Spleen (tissue), 11 donors: ENCODE data around the gene EVL. TPM values are rescaled to one million over a fixed set of nuclear protein-coding genes. Genes with fewer than 3 reads are reported as not detected.

Experiments used
- DNase-seq: peaks from one replicate; pipeline ENCODE4 v3.0.0-alpha.2; 2020
- H3K27ac ChIP-seq, 8 donors: fragments of 200-600 bp; sonication (generic) in 7 of 8; 1 replicate in 4 of 8; 2 replicates in 4 of 8; pipeline versions ENCODE4 v1.5.0 to v1.8.0; 2016 to 2021; ENCODE audit warnings: inconsistent platforms in 4 of 8, mild to moderate bottlenecking in 4 of 8, moderate library complexity in 1 of 8
- H3K27me3 ChIP-seq, 7 donors: fragments of 200-600 bp; sonication (generic) in 6 of 7; replicated peaks in 1 of 7; 1 replicate in 4 of 7; 2 replicates in 3 of 7; pipeline versions ENCODE4 v1.5.0 to v1.8.0; 2016 to 2021; ENCODE audit warnings: inconsistent platforms in 3 of 7, mild to moderate bottlenecking in 1 of 7
- H3K36me3 ChIP-seq, 6 donors: fragments of 200-600 bp; sonication (generic) in 5 of 6; 1 replicate in 4 of 6; 2 replicates in 2 of 6; pipeline versions ENCODE4 v1.5.0 to v1.8.0; 2016 to 2021; ENCODE audit warnings: inconsistent platforms in 2 of 6
- H3K4me1 ChIP-seq, 6 donors: fragments of 200-600 bp; sonication (generic) in 5 of 6; 1 replicate in 3 of 6; 2 replicates in 3 of 6; pipeline versions ENCODE4 v1.5.0 to v1.8.0; 2016 to 2021; ENCODE audit warnings: inconsistent platforms in 3 of 6
- H3K4me3 ChIP-seq, 8 donors: fragments of 200-600 bp; sonication (generic) in 7 of 8; 1 replicate in 4 of 8; 2 replicates in 4 of 8; pipeline versions ENCODE4 v1.5.0 to v1.8.0; 2016 to 2021; ENCODE audit warnings: inconsistent platforms in 4 of 8, mild to moderate bottlenecking in 4 of 8, moderate library complexity in 2 of 8
- H3K9me3 ChIP-seq, 8 donors: fragments of 200-600 bp; sonication (generic) in 7 of 8; 1 replicate in 4 of 8; 2 replicates in 4 of 8; pipeline versions ENCODE4 v1.5.0 to v1.8.0; 2016 to 2021; ENCODE audit warnings: inconsistent platforms in 4 of 8
- POLR2A ChIP-seq, 3 donors: fragments of 450-650 bp; IDR thresholded peaks; one replicate each; pipeline ENCODE4 v1.5.1; 2017; ENCODE audit warnings: antibody characterized with exemption in 3 of 3, mild to moderate bottlenecking in 1 of 3
- POLR2AphosphoS5 ChIP-seq, 3 donors: sonication (generic); formaldehyde crosslinking; IDR thresholded peaks; one replicate each; pipeline ENCODE4 v1.5.1; 2017; ENCODE audit warnings: antibody characterized with exemption in 3 of 3
- WGBS, 5 donors: extraction: QIAGEN DNeasy Blood & Tissue Kit in 3 of 5; methylation state at CpG; one replicate each; pipeline versions ENCODE4 v1.1.5 to v1.1.7; 2013 to 2018; 5-methylcytosine and 5-hydroxymethylcytosine counted together
- intact Hi-C: fragments of 100-400 bp; cut with DNase I; formaldehyde crosslinking; loops from one replicate; pipeline ENCODE4 v1.15.0; 2023; ENCODE audit warnings: low total_unique reads
- polyA plus RNA-seq, 3 donors: library from polyadenylated mRNA; stranded (reverse); fragments of 200-250 nt; gene quantifications; one replicate each; pipeline ENCODE4 v1.2.1, GENCODE V29; 2013
- total RNA-seq, 7 donors: library from RNA; depleted of rRNA in 3 of 7; stranded (reverse); fragments of >200 nt in 3 of 7; fragmentation: NEBNext Ultra II Directional in 4 of 7; extraction: Animal tissue kit (Norgen Biotek cat#: 25700) in 4 of 7; gene quantifications; one replicate each; pipeline versions ENCODE4 v1.1.0 to v1.2.1, GENCODE V29; 2016 to 2021
- TF ChIP-seq, protein P1 (sequence below), 11 experiments: fragments of 200-600 bp in 7 of 11; fragments of 450-650 bp in 4 of 11; sonication (generic) in 4 of 11; IDR thresholded peaks in 8 of 11; conservative IDR thresholded peaks in 3 of 11; 1 replicate in 7 of 11; 2 replicates in 4 of 11; pipeline versions ENCODE4 v1.4.0 to v1.8.0; 2016 to 2021; ENCODE audit warnings: antibody characterized with exemption in 11 of 11, inconsistent platforms in 4 of 11, mild to moderate bottlenecking in 1 of 11
- donor health status: healthy with polysubstance abuse.
- donor health status: DM: no; HTN: no; CAD: no; lungs with moderate emphysema.
- donor health status: DM: no; HTN: no; CAD: no.
- donor health status: Bipolar disorder and iron deficiency.
- donor health status: healthy.
- donor health status: DM: no; HTN: no; CAD: no.
- donor health status: DM: yes; HTN: yes; CAD: no.

EVL gene
- total and polyA plus RNA-seq, 10 donors: 169 to 336 (median 271) TPM

DNA sequence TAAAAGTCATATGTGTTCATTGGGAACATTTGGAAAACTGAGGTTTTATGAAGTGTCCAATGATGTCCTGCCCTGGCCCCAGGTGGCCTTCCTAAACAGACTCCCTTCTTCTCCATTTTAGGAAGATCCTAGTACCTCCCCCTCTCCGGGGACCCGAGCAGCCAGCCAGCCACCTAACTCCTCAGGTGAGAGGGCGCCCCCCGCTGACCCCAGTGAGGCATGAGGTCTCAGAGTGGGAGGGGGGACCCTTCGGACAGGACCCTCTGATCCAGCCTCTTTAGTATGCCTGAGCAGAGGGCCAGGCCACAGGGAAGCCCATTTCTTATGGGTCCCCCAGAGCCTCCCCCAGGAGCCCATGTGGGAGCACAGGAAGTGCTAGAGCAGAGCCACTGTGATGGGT lies 70.6 kb downstream of the EVL start:
- Histone ChIP-seq H3K36me3 (peaks cover 0 to 100% (median 94%) of the 10 kb centered on the region in 6 donors), H3K4me3 (no peak overlapping the region), H3K27ac (no peak overlapping the region), H3K4me1 (peaks cover 0 to 9% (median 0%) of the 10 kb centered on the region in 6 donors), H3K27me3 (no peaks in the 10 kb centered on the region), H3K9me3 (no peaks in the 10 kb centered on the region)
- 86 to 96% (median 89%) methylated on average over 5 of the region's 5 CpGs for WGBS, 5 donors
- DNase-seq: no peak
- TF ChIP-seq, protein P1, sequence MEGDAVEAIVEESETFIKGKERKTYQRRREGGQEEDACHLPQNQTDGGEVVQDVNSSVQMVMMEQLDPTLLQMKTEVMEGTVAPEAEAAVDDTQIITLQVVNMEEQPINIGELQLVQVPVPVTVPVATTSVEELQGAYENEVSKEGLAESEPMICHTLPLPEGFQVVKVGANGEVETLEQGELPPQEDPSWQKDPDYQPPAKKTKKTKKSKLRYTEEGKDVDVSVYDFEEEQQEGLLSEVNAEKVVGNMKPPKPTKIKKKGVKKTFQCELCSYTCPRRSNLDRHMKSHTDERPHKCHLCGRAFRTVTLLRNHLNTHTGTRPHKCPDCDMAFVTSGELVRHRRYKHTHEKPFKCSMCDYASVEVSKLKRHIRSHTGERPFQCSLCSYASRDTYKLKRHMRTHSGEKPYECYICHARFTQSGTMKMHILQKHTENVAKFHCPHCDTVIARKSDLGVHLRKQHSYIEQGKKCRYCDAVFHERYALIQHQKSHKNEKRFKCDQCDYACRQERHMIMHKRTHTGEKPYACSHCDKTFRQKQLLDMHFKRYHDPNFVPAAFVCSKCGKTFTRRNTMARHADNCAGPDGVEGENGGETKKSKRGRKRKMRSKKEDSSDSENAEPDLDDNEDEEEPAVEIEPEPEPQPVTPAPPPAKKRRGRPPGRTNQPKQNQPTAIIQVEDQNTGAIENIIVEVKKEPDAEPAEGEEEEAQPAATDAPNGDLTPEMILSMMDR (IDR thresholded peaks at IDR 0.05 in 8 of 11, conservative IDR thresholded peaks at IDR 0.05 in 3 of 11): no peak
- TF ChIP-seq POLR2AphosphoS5 (IDR thresholded peaks at IDR 0.05): no peak
- no peak for TF ChIP-seq POLR2A (IDR thresholded peaks at IDR 0.05)
- intact Hi-C loops: no loop called here

DNA sequence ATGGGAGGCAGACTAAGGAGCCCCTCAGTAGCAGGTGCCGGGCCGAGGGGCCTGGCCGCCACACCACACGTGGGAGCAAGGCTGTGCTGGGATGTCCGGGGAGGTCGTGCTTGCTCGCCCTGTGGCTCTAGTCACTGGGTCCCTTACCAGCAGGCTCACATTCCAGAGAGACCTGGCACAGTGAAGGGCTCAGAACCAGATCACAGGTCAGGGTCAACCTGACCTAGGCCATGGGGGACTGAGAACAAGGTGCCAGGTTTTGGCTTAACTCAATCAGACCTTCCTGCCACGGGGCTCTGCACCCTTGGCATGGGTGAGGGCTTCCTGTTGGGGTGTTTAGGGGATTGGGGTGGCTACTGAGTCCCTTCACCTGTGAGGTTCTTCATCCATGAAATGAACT lies 72.0 kb downstream of the EVL start:
- H3K4me1 ChIP-seq: peaks cover 0 to 23% (median 6%) of the 10 kb centered on the region in 6 donors
- no peaks in the 10 kb centered on the region for H3K27me3 ChIP-seq
- H3K9me3 ChIP-seq: no peaks in the 10 kb centered on the region
- no peak for DNase-seq
- H3K36me3 ChIP-seq: peaks cover 0 to 100% (median 95%) of the 10 kb centered on the region in 6 donors
- TF ChIP-seq POLR2A (IDR thresholded peaks at IDR 0.05) (no peak), POLR2AphosphoS5 (IDR thresholded peaks at IDR 0.05) (peak in 1 of 3 donors; percentile 8)
- TF ChIP-seq, protein P1 (IDR thresholded peaks at IDR 0.05 in 8 of 11, conservative IDR thresholded peaks at IDR 0.05 in 3 of 11): no peak
- intact Hi-C loops: no loop called here
- WGBS, 5 donors: 89 to 95% (median 92%) methylated on average over 7 to 8 of the region's 8 CpGs
- H3K27ac ChIP-seq: no peak overlapping the region
- H3K4me3 ChIP-seq: no peak overlapping the region

DNA sequence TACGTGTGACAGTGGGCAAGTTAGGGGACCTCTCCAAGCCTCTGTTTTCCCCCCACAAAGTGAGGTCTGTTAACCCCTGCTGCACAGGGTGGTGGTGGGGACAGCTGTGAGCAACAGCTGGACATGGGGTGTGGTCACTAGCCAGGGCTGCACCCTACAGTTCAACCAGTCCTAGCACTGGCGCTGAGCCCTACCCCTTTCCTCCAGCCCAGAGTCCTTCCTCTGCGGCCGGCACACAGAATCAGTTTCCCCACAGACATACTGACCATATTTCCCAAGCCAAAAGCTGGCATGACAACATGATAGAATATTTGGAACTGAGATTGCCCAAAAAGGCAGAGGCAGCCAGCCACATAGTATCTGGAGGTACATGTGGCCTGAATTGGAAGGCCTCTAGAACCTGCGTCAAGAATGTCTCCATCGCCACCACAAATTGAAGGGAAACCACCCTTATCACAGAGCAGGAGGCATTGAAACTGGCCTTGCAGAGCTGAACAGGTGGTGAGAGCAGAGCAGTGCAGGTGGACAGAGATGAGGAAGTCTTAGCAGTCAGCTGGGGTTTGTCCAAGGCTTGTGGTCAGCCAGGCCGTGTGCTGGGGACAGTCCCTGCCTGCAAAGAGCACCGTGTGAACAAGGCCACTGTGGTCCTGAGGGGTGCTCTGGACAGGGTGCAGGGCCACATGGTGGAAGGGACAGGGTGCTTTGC lies 73.0 kb downstream of the EVL start:
- no peak for DNase-seq
- H3K27me3 ChIP-seq: no peaks in the 10 kb centered on the region
- peaks cover 0 to 100% (median 95%) of the 10 kb centered on the region in 6 donors for H3K36me3 ChIP-seq
- no peaks in the 10 kb centered on the region for H3K9me3 ChIP-seq
- H3K27ac ChIP-seq: peak overlapping the region in 2 of 8 donors; percentile 5 to 12
- peaks cover 0 to 33% (median 11%) of the 10 kb centered on the region in 6 donors for H3K4me1 ChIP-seq
- H3K4me3 ChIP-seq: no peak overlapping the region
- intact Hi-C loops: no loop called here
- TF ChIP-seq POLR2A (IDR thresholded peaks at IDR 0.05) (no peak), POLR2AphosphoS5 (IDR thresholded peaks at IDR 0.05) (peak in 2 of 3 donors; percentile 21 to 28)
- TF ChIP-seq, protein P1 (IDR thresholded peaks at IDR 0.05 in 8 of 11, conservative IDR thresholded peaks at IDR 0.05 in 3 of 11): no peak
- WGBS, 5 donors: 60 to 70% (median 69%) methylated on average over 8 of the region's 8 CpGs

DNA sequence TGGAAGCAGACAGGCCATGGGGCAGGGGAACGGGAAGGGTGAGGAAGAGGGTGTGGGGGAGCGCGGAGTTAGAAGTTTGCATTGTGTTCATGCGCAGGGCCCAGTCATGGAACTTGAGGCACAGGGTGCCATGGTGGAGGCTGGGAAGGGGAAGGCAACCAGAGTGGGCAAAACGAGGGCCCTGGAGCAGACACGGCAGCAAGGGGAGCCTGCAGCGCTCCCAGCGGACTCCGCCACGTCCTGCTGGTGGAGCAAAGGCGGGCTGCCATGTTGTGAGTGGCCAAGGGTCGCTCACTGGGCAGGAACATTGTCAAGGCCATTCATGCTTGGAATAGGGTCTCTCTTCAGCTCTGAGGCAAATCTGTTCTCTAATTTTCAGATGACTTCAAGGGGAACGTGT lies 73.7 kb downstream of the EVL start:
- Histone ChIP-seq H3K9me3 (no peaks in the 10 kb centered on the region), H3K4me1 (peaks cover 0 to 41% (median 11%) of the 10 kb centered on the region in 6 donors), H3K27me3 (no peaks in the 10 kb centered on the region), H3K4me3 (no peak overlapping the region), H3K36me3 (peaks cover 0 to 100% (median 95%) of the 10 kb centered on the region in 6 donors), H3K27ac (peak overlapping the region in 1 of 8 donors; percentile 12)
- intact Hi-C loops: no loop called here
- DNase-seq: no peak
- 89 to 97% (median 93%) methylated on average over 13 of the region's 13 CpGs for WGBS, 5 donors
- TF ChIP-seq POLR2AphosphoS5 (IDR thresholded peaks at IDR 0.05) (peak in 1 of 3 donors; percentile 69), POLR2A (IDR thresholded peaks at IDR 0.05) (no peak)
- TF ChIP-seq, protein P1 (IDR thresholded peaks at IDR 0.05 in 8 of 11, conservative IDR thresholded peaks at IDR 0.05 in 3 of 11): no peak
